ENCODE measurements around the gene FASN. TPM values are rescaled to one million over a fixed set of nuclear protein-coding genes. Genes with fewer than 3 reads are reported as not detected.
"Not testable (repeated sequence)": the region's sequence is repeated elsewhere in the genome, so short reads cannot be mapped to it uniquely, and the experiment has no call there.

The FASN gene
- total RNA-seq, 4 donors from 2014 or later, result 50.4 to 110 (median 76.5) TPM

GRCh38 chr17:82043507-82043906 is 54.5 kb downstream of the FASN start:
- DNase-seq, result no peak
- H3K4me3 ChIP-seq, result no peak overlapping the region
- TF ChIP-seq, protein P1, sequence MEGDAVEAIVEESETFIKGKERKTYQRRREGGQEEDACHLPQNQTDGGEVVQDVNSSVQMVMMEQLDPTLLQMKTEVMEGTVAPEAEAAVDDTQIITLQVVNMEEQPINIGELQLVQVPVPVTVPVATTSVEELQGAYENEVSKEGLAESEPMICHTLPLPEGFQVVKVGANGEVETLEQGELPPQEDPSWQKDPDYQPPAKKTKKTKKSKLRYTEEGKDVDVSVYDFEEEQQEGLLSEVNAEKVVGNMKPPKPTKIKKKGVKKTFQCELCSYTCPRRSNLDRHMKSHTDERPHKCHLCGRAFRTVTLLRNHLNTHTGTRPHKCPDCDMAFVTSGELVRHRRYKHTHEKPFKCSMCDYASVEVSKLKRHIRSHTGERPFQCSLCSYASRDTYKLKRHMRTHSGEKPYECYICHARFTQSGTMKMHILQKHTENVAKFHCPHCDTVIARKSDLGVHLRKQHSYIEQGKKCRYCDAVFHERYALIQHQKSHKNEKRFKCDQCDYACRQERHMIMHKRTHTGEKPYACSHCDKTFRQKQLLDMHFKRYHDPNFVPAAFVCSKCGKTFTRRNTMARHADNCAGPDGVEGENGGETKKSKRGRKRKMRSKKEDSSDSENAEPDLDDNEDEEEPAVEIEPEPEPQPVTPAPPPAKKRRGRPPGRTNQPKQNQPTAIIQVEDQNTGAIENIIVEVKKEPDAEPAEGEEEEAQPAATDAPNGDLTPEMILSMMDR (IDR thresholded peaks at IDR 0.05), result no peak
- no peak for TF ChIP-seq POLR2A (IDR thresholded peaks at IDR 0.05)

GRCh38 chr17:82042649-82043048 is 55.4 kb downstream of the FASN start:
- Histone ChIP-seq H3K4me3 (no peak overlapping the region), H3K9me3 (no peaks in the 10 kb centered on the region), H3K36me3 (peaks cover 0 to 5% (median 0%) of the 10 kb centered on the region in 3 donors), H3K4me1 (peaks cover 0 to 3% (median 2%) of the 10 kb centered on the region in 4 donors), H3K27me3 (no peaks in the 10 kb centered on the region), H3K27ac (no peak overlapping the region)
- DNase-seq, result no peak
- TF ChIP-seq, protein P1 (IDR thresholded peaks at IDR 0.05), result no peak
- no peak for TF ChIP-seq POLR2A (IDR thresholded peaks at IDR 0.05)

More at GRCh38 chr17:82043507-82043906, 54.5 kb downstream of the FASN start:
- Histone ChIP-seq H3K27ac (no peak overlapping the region), H3K4me1 (no peaks in the 10 kb centered on the region), H3K9me3 (no peaks in the 10 kb centered on the region), H3K27me3 (no peaks in the 10 kb centered on the region), H3K36me3 (peaks cover 0 to 12% (median 0%) of the 10 kb centered on the region in 3 donors)

GRCh38 chr17:82041144-82041814 is 56.8 kb downstream of the FASN start:
- Histone ChIP-seq H3K27me3 (no peaks in the 10 kb centered on the region), H3K36me3 (no peaks in the 10 kb centered on the region), H3K9me3 (no peaks in the 10 kb centered on the region), H3K4me3 (no peak overlapping the region), H3K27ac (no peak overlapping the region), H3K4me1 (peaks cover 0 to 10% (median 9%) of the 10 kb centered on the region in 4 donors)
- no peak for TF ChIP-seq POLR2A (IDR thresholded peaks at IDR 0.05)
- TF ChIP-seq, protein P1 (IDR thresholded peaks at IDR 0.05), result no peak
- DNase-seq, result no peak

DNA sequence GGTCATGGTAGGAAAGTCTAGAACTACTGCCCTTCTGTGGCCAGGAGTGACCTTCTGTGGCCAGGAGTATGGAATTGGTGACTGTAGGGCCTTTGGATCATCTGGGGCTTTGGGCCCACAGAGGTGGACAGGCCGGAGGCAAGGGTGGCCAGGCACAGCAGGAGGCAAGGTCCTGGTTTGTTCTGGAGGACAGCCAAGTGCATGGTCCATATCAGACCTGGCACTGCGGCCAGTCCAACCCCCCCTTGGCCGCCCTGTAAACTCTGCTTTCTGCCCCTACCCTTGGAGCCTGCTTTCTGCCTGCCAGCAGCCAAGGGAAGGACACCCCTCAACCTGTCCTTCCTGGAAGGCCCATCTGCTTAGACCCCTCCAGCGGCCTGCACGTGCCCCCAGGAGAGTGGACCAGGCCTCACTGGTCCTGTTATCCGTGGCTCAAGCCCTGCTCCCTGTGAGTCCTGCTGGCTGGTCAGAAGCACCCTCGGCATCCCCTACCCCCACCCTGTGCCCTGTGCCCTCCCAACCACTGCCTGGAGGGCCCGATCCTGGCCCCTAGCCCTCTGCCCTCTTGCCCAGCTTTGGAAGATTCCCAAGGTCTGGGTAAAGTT is 58.2 kb downstream of the FASN start:
- no peak for TF ChIP-seq POLR2A (IDR thresholded peaks at IDR 0.05)
- TF ChIP-seq, protein P1 (IDR thresholded peaks at IDR 0.05), result no peak
- H3K36me3 ChIP-seq, result no peaks in the 10 kb centered on the region
- no peak for DNase-seq
- no peak overlapping the region for H3K27ac ChIP-seq
- no peaks in the 10 kb centered on the region for H3K9me3 ChIP-seq
- peaks cover 0 to 17% (median 12%) of the 10 kb centered on the region in 4 donors for H3K4me1 ChIP-seq
- no peaks in the 10 kb centered on the region for H3K27me3 ChIP-seq
- H3K4me3 ChIP-seq, result no peak overlapping the region

GRCh38 chr17:82038796-82039409 is 59.1 kb downstream of the FASN start:
- not testable (repeated sequence) for H3K27ac ChIP-seq, H3K4me3 ChIP-seq

DNA sequence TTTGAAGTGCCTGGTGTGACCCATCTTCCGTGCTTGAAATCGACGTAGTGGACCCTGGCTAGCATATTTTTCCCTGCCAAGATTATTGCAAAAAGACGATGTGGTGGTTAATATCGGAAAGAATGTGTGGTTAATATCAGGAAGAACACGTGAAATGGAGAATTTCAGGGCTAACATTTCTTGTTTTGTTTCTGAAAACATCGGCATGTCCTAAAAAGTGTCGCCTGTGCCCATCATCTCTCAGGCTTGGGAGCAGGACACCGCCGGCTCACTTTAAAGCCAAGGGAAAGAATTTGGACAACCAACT is 60.2 kb downstream of the FASN start:
- no peaks in the 10 kb centered on the region for H3K27me3 ChIP-seq
- H3K27ac ChIP-seq, result peak overlapping the region; percentile 93 to 100 (median 96)
- TF ChIP-seq, protein P1 (IDR thresholded peaks at IDR 0.05), result no peak
- no peak for TF ChIP-seq POLR2A (IDR thresholded peaks at IDR 0.05)
- H3K4me1 ChIP-seq, result peaks cover 0 to 17% (median 12%) of the 10 kb centered on the region in 4 donors
- DNase-seq, result no peak
- H3K4me3 ChIP-seq, result peak overlapping the region; percentile 60 to 85 (median 74)
- no peaks in the 10 kb centered on the region for H3K36me3 ChIP-seq
- H3K9me3 ChIP-seq, result no peaks in the 10 kb centered on the region

More at GRCh38 chr17:82038796-82039409, 59.1 kb downstream of the FASN start:
- H3K4me1 ChIP-seq, result peaks cover 0 to 17% (median 12%) of the 10 kb centered on the region in 4 donors
- not testable (repeated sequence) for DNase-seq, H3K36me3 ChIP-seq, H3K27me3 ChIP-seq, H3K9me3 ChIP-seq

Measured in Peyer's patch (tissue), 4 donors.